Measurements from ENCODE around the gene CAMK1.
"Not testable (repeated sequence)": the region's sequence is repeated elsewhere in the genome, so short reads cannot be mapped to it uniquely, and the experiment has no call there.

CAMK1 gene

DNA sequence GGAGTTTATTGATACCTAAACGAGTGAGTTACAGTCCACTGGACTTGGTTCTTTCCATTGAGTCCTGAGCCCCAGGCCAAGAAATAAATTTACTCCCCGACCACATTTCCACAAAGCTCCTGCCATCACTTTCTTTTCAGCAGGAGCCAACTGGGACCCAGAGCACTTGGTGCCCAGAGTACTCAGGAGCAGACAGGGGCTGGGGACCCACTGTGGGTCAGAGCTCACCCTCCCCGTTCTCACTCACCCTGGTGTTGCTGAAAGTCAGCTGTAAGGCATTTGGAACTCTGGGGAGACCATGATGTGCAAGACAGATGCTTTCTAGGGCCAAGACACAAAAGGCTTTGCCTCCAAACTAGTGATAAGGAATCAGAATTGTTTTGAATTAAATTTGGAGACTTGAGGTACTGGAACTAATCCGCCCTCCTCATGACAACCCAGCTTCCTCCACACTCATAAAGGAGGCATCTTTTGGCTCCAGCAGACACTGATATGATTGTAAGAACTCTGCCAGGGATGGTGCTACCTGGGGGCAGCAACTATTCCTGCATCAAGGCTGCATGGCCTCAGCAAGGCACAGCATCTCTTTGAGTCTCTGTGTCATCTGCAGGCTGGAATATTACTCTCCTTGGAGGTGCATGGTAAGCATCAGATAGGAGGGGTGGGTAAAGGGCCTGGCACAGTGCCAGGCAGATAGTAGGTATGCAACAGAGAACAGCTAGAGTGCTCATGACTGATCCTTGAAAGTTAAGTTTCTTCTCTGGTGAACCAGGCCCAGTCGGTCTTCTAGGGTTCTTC, 7.3 kb upstream of the CAMK1 start:
- no peak for DNase-seq (ENCODE audit: low read depth)

DNA sequence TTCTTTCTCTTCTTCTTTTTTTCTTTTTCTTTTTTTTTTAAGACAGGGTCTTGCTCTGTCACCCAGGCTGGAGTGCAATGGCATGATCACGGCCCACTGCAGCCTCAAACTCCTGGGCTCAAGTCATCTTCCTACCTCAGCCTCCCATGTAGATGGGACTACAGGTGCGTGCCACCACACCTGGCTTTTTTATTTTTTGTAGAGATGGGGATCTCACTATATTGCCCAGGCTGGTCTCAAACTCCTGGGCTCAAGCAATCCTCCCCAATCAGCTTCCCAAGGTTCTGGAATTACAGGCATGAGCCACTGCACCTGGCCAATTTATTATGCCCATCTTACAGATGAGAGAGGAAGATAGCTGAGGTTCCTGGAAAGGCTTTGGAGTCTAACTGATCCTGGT, 1.3 kb upstream of the CAMK1 start:
- DNase-seq (ENCODE audit: low read depth), result not testable (repeated sequence)

DNA sequence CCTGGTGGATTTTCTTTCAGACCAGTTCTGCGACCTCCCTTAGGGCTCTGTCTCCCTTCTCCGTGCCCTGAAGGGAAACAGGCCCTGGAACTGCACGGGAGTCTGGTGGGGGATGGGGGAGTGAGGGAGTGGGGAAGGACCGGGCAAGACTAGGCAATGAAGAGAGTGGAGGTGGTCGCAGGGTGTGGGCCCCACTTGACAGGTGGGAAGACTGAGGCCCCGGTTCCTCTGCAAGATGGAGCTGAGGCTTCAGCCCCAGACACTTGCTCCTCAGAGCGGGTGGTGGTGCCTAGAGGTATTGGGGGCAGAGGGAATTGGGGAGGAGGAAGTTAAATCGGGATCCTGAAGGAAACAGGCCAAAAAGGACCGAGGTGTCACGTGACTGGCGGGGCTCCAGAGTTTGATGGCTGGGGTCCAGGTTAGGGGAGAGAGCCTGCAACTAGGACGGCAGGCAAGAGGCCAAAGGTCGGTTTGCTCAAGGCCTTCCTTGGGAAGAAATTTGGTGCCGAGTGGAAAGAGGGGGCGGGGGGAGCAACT, 597 bp upstream of the CAMK1 start:
- no peak for DNase-seq (ENCODE audit: low read depth)

DNA sequence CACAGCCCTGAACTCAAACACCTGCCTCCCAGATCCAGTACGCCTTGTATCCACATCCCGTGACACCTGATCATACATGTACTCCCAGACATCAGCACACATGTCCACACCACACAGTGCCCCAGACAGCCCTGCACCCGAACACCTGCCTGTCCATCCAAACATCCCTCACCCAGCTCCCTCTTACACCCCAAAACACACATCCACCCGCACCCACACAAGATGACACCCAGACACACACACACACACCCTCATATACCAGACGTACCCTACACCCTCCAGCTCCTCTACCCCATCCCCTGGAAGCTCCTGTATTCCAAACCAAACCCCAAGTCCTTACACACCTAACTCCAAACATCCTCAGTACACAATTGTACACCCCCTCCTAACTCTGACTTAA, 735 bp downstream of the CAMK1 start:
- no peak for DNase-seq (ENCODE audit: low read depth)

DNA sequence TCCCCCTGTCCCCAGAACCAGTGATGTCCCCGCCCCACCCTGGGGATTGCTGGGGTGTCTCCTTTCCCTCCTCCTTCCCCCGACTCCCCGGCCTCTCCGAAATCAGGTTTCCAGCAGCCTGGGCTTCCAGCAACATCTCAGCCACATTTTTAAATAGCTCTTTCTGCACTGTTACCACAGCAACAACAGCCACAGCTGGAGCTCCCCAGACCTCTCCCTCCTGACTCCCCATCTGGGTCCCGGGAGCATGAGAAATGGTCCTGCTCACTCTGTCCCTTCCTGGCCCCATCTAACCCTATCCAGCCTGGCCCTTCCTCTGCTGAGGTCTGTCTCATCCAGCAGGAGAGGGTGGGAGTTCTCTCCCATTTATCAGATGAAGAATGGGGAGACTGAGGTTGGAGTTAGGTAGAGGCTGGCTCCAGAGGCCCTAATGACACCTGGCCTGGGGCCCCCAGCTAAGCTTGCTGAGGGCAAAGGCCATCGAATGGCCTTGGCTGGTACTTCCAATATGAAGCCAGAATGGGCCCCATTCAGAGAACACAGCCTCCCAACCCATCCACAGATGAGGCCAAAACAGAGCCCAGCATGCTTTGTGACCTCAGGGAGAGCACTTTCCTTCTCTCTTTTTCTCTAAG, 1.5 kb downstream of the CAMK1 start:
- DNase-seq (ENCODE audit: low read depth), result no peak

DNA sequence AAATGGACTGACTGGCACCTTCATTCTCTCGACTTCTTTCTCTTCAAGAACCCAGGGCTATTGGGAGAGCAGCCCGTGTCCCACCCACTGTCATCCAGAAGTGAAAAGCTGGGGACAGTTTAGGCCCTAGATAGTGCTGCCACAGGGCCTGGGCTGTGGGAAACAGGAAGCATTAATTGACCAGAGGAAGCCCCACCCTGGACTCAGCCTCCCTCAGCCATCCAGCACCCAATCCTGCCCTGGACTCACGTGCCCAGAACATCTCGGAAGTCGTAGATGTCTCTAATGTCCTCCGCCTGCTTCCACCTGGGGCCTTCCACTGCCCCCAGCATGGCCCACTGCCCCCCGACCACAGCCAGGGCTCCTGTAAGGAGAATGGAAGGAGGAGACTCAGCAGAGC, 2.3 kb downstream of the CAMK1 start:
- DNase-seq (ENCODE audit: low read depth), result no peak

DNA sequence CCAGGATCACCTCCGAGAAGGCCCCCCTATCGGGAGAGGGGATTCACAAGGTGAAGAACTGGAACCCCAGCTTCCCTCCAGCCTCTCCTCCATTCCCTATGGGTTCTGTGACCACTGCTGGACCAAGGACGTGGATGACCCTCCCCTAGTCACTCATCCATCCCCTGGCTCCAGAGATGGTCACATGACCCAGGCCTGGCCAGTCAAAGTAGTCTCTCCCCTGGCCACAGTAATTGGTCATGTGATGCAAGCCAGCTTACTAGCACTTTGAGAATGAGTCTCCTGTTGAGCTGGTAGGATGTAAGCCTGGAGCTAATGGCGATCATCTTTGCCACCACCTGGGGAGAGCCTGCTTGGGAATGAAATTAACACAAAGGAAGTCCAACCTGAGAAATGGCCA, 3.9 kb downstream of the CAMK1 start:
- no peak for DNase-seq (ENCODE audit: low read depth)

DNA sequence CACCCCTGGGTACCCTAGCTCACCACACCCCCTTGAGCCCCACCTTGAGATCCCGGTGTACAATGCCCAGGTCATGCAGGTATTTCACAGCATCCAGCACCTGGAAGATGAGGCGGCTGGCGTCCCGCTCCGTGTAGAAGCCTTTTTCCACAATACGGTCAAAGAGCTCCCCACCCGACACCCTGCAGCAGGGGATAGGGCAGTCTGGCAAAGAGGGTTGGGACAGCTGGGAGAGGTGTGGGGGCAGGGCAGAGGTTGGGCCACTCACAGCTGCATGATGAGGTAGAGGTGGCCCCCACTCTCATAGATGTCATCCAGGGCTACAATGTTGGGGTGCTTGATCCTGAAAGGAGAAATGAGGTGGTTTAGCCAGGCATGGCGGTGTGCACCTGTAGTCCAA, 6.9 kb downstream of the CAMK1 start:
- no peak for DNase-seq (ENCODE audit: low read depth)

DNA sequence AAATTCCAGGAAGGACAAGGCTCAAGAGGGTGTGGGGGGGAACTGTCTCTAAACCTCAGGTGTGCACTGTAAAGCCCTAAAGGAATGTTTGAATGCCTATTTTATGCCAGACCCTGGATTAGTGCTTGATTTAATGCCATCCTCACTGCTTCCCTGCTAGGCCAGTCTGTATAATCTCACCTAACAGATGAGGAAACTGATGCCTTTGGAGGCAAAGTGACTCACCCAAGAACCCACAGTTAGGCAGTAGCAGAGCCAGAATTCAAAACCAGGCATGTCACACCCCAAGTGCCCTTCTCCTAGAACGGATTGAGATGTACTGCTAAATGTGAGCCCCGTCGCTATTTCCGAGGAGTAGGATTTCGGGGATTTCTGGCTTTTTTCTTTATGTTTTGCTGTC, 7.8 kb downstream of the CAMK1 start:
- no peak for DNase-seq (ENCODE audit: low read depth)

DNA sequence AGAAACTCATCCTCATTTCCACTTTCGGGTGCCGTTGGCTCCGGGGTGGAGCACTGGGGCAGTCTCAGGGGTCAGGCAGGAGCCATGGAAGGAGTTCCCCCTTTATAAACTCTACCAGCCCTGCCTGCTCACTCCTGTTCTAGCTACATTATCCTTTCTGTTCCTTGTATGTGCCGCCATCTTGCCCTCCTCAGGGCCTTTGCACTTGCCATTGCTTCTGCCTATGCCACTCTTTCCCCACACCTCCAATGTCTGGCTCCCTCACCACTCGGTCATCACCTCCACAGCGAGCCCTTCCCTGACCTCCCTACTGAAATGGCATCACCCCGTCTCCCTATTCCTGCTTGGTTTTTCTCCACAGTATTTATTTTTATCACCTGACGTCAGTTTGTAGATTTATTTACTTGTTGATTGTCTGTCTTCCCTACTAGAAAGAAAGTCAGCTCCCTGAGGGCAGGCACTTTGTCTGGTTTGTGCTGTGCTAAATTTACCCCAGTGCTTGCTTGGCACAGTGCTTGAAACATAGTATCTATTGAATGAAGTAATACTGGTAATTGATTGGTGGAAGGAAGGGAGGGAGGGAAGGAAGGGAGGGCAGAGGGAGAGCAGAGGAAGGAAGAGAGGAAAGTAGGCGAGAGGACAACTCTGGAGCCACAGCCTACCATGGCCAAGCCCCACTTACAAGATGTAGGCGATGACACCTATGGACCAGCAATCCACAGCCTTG, 8.8 kb downstream of the CAMK1 start:
- no peak for DNase-seq (ENCODE audit: low read depth)

DNA sequence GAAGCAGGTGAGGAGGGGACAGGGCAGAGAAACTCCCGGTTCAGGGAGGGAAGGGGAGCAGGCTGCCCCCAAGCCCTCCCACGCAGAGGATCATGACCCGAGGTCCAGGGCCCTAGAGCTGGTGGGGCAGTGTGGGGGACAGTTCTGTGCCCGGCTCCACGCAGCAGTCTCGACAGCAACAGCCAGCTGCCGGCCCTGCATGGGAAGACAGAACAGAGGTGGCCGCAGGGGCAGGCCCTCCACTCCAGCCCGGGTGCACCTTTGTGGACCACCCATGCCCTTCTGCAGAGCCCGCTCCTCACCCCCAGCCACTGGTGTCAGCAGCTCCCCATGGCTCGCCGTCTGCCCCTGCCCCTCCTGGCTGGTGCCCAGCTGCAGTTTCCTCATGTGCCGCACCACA, 12.3 kb downstream of the CAMK1 start:
- no peak for DNase-seq (ENCODE audit: low read depth)

DNA sequence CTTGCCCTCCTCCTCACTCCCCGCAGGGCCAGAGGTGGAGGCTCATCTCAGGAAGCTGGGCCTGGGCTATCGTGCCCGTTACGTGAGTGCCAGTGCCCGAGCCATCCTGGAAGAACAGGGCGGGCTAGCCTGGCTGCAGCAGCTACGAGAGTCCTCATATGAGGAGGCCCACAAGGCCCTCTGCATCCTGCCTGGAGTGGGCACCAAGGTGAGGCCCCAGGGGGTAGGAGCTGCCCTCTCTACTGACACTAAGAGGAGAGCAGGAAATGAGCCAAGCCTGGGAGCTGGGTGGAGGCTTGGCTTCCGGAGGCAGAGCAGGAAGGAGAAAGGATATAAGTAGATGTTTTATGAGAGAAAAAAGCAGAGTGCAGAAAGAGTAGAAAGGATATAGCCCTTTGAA, 15.1 kb downstream of the CAMK1 start:
- DNase-seq (ENCODE audit: low read depth), result no peak

DNA sequence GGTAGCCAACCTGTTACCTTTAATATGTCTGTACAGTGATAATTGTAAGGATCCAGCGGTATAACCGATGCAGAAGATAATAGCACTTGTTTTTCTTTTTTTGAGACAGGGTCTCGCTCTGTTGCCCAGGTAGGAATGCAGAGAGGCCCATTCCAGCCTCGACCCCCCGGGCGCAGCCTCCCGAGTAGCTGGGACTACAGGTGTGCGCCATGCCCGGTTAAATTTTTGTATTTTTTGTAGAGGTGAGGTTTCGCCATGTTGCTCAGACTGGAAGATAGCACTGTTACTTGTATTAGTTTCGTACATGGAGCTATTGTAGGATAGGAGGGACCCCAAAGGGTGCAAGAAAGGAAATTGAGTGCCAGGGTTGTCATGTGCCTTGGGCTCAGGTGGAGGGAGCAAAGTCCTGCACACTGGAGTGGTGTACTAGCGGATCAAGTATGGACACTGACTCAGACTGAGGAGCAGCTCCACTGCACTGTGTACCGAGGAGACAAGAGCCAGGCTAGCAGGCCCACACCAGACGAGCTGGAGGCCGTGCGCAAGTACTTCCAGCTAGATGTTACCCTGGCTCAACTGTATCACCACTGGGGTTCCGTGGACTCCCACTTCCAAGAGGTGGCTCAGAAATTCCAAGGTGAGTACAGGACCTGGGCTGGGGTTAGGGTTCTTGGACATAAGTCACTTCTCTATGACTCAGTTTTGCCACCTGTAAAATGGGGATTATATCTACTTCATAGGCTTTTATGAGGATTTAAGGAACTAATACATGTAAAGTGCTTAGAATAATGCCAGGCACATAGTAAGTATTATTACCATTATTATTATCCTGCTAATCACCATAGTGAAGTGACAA, 19.0 kb downstream of the CAMK1 start:
- DNase-seq (ENCODE audit: low read depth), result no peak

DNA sequence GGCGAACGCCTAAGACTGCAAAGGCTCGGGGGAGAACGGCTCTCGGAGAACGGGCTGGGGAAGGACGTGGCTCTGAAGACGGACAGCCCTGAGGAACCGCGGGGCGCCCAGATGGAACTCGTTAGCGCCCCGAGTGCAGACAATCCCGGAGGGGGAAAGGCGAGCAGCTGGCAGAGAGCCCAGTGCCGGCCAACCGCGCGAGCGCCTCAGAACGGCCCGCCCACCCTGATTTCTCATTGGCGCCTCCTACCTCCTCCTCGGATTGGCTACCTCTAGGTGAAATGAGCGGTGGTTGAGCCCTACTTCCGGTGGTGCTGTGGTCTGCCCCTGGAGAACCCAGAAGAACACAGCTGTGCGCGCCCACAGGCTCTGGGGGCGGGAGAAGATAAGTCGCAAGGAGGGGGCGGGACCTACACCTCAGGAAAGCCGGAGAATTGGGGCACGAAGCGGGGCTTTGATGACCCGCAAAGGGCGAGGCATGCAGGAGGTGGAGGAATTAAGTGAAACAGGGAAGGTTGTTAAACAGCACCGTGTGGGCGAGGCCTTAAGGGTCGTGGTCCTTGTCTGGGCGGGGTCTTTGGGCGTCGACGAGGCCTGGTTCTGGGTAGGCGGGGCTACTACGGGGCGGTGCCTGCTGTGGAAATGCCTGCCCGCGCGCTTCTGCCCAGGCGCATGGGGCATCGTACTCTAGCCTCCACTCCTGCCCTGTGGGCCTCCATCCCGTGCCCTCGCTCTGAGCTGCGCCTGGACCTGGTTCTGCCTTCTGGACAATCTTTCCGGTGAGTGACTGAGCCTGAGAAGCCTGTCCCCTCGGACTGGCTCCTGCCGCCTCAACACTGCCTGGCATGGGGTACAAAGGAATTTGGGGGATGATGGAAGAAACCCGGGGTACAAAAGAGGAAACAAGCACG, 19.8 kb downstream of the CAMK1 start, which contains the start of gene OGG1:
TSS of gene OGG1 (plus strand) at position 308 of the 911 bp plus-strand sequence. CDS start at position 643, 335 bp downstream.
- DNase-seq (ENCODE audit: low read depth), result peak; percentile 95

DNA sequence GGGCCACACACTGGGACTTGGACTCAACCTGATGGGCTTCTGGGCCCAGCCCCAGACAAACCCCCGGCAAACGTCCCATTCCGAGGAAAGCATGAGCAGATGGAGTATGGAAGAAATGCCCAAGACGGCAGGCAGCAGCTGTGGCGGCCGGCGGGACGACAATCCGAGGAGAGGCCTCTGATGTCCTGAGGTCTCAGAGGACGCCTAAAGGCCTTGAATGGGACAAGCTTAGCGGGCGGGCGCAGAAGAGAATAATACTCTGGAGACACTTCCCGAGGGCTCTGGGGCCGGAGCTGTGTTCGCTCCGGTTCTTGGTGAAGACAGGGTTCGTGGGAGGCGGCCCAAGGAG, 20.5 kb downstream of the CAMK1 start:
- no peak for DNase-seq (ENCODE audit: low read depth)

DNA sequence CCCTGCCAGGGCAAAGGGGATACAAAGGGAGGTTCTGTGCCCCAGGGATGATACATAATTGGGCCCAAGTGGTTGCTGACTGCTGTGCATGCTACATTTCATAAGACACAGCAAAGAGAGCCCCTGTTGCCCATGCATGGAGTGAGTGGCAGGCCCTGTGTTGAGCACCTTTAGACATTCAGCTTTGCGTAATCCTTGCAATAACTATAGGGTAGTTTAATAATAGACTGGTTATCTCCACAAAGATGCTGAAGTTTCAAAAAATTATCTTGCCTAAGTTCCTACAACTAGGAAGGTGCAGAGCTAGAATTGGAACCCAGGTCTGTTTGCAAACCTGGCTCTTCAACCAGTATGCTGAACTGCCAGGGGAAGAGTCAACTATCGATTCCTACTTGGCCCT, 21.7 kb downstream of the CAMK1 start:
- no peak for DNase-seq (ENCODE audit: low read depth)

DNA sequence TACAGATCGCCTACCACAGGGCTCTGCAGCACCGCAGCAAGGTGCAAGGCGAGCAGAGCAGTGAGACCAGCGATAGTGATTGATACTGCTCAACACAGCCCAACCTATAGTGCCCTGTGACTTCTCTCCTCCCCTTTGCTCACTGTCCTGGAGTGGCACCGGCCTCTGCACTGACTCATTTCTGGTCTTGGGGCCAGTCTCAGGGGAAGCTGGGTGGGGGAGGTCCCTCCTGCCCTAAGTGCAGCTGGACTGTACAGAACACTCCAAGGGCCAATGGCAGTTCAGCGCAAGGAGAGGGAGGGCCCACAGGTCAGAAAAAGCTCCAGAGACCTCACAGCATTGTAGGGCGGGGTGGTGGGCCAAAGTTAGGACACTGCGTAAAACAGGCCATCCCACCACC, 22.5 kb downstream of the CAMK1 start:
- no peak for DNase-seq (ENCODE audit: low read depth)

DNA sequence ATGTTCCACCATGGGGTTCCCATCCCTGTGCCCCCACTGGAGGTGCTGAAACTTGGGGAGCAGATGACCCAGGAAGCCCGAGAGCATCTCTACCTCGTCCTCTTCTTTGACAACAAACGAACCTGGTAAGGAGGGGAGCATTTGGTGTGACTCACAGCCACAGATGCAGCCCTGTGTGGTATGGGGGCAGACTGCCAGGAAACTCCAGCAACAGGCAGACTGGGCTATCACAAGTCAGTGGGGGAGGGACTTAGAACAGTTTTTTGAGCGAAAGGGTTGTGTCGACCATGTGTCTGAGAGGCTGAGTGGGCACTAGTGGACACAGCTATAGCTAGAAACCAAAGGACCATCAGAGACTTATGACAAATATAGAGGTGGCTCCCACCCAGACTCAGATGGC, 23.4 kb downstream of the CAMK1 start:
- no peak for DNase-seq (ENCODE audit: low read depth)

DNA sequence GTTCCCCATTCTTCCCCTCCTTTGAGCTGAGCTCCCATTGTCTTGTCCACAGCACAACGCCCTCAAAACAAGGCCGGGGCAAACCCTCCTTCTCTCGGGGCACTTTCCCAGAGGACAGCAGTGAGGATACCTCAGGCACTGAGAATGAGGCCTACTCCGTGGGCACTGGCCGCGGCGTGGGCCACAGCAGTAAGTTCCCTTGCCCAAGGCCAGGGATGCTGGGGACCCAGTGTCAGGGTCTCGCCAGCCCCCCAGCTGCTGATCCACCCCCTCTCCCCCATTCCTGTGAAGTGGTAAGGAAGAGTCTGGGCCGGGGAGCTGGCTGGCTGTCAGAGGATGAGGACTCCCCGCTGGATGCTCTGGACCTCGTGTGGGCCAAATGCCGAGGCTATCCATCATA, 24.2 kb downstream of the CAMK1 start:
- DNase-seq (ENCODE audit: low read depth), result no peak

DNA sequence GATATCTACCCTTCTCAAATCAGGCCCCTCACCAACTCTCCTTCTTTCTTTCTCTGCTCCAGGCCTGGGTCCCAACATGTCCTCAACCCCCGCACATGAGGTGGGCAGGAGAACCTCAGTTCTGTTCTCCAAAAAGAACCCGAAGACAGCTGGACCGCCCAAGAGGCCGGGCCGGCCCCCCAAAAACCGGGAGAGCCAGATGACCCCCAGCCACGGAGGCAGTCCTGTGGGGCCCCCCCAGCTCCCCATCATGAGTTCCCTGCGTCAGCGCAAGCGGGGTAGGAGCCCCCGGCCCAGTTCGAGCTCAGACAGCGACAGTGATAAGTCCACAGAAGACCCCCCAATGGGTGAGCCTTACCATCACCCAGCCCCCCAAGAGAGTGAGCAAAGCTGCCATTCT, 25.6 kb downstream of the CAMK1 start:
- DNase-seq (ENCODE audit: low read depth), result no peak

DNA sequence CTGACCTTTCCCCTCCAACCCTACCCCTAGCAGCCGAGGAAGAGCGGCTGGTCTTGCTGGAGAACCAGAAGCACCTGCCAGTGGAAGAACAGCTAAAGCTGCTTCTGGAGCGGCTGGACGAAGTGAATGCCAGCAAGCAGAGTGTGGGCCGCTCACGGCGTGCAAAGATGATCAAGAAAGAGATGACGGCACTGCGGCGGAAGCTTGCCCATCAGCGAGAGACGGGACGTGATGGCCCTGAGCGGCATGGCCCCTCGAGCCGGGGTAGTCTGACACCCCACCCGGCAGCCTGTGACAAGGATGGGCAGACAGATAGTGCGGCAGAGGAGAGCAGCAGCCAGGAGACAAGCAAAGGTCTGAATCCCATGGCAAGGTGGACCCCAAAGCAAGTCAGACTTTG, 26.2 kb downstream of the CAMK1 start:
- DNase-seq (ENCODE audit: low read depth), result no peak
